Breast epithelium (tissue), 3 donors: ENCODE data around the gene TCF7L1.

Experiments
- POLR2A ChIP-seq: fragments of 450-650 bp; IDR thresholded peaks from one replicate; pipeline ENCODE4 v1.6.1; 2016; ENCODE audit warnings: antibody characterized with exemption, mild to moderate bottlenecking, moderate library complexity
- TF ChIP-seq, protein P1 (sequence below), 3 donors: fragments of 450-650 bp; IDR thresholded peaks; one replicate each; pipeline ENCODE4 v1.5.1; 2016 to 2017; ENCODE audit warnings: antibody characterized with exemption in 3 of 3, mild to moderate bottlenecking in 3 of 3, moderate library complexity in 3 of 3

DNA sequence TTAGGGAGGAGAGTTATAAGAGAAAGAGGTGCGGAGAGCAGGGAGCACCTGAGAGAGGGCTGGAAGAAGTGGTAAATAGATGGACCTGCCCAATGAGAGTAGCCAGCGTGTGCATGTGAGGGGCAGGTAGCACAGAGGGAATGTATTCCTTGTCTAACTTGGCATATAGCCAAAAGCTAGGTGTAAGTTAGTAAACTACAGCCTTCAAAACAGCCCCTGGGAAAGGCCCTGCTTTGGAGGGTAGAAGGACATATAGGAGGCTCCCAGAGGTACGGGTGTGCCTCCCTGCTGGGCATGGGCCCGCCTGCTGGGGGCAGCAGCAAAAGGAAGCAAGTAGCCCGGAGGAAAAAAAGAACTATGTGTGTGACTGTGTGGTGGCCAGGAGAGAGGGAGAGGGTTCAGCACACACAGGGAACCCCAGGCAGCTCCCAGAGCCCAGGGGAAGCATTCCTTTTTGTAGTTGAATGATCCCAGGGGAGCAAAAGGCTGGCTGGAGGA lies 48.0 kb downstream of the TCF7L1 start:
- TF ChIP-seq, protein P1, sequence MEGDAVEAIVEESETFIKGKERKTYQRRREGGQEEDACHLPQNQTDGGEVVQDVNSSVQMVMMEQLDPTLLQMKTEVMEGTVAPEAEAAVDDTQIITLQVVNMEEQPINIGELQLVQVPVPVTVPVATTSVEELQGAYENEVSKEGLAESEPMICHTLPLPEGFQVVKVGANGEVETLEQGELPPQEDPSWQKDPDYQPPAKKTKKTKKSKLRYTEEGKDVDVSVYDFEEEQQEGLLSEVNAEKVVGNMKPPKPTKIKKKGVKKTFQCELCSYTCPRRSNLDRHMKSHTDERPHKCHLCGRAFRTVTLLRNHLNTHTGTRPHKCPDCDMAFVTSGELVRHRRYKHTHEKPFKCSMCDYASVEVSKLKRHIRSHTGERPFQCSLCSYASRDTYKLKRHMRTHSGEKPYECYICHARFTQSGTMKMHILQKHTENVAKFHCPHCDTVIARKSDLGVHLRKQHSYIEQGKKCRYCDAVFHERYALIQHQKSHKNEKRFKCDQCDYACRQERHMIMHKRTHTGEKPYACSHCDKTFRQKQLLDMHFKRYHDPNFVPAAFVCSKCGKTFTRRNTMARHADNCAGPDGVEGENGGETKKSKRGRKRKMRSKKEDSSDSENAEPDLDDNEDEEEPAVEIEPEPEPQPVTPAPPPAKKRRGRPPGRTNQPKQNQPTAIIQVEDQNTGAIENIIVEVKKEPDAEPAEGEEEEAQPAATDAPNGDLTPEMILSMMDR (IDR thresholded peaks at IDR 0.05): no peak
- TF ChIP-seq POLR2A: no peak
